Fibroblast of lung (primary cell): Measurements from ENCODE around the gene PCDH9. TPM values are rescaled to one million over a fixed set of nuclear protein-coding genes. Genes with fewer than 3 reads are reported as not detected.

Experiments used
- DNase-seq, 2 donors: peaks; one replicate each; pipeline versions ENCODE4 v3.0.0 to v3.0.0-alpha.2; 2010; ENCODE audit warnings: low read depth in 2 of 2
- H2AFZ ChIP-seq: 2 replicates; pipeline ENCODE4 v1.5.1; 2012; ENCODE audit warnings: low read length, control low read depth, inconsistent platforms
- H3K27ac ChIP-seq: 2 replicates; pipeline ENCODE4 v1.5.1; 2011; ENCODE audit warnings: low read length, control low read depth; ENCODE audit not compliant: insufficient read depth
- H3K27me3 ChIP-seq: 2 replicates; pipeline ENCODE4 v1.5.1; 2011; ENCODE audit warnings: mild to moderate bottlenecking, low read length; ENCODE audit not compliant: control insufficient read depth, insufficient read depth
- H3K36me3 ChIP-seq: 2 replicates; pipeline ENCODE4 v1.5.1; 2011; ENCODE audit warnings: low read length; ENCODE audit not compliant: control insufficient read depth, insufficient read depth
- H3K4me1 ChIP-seq: 2 replicates; pipeline ENCODE4 v1.5.1; 2011; ENCODE audit warnings: low read length; ENCODE audit not compliant: control insufficient read depth, insufficient read depth; ENCODE audit errors: extremely low read depth
- H3K4me2 ChIP-seq: 2 replicates; pipeline ENCODE4 v1.5.1; 2011; ENCODE audit warnings: low read length, control low read depth; ENCODE audit not compliant: insufficient read depth; ENCODE audit errors: extremely low read depth
- H3K4me3 ChIP-seq, 4 experiments: fragments of 200-600 bp in 1 of 4; sonication (generic) in 1 of 4; replicated peaks in 1 of 4; 2 replicates each; pipeline ENCODE4 v1.5.1; 2011 to 2016; ENCODE audit warnings: low read length in 4 of 4, low read depth in 3 of 4, mild to moderate bottlenecking in 3 of 4, control low read depth in 2 of 4, inconsistent platforms in 1 of 4, mixed read lengths in 1 of 4; ENCODE audit not compliant: insufficient read depth in 1 of 4; ENCODE audit errors: control extremely low read depth in 1 of 4
- H3K79me2 ChIP-seq: 2 replicates; pipeline ENCODE4 v1.5.1; 2012; ENCODE audit warnings: mild to moderate bottlenecking, low read length, inconsistent platforms; ENCODE audit not compliant: control insufficient read depth, insufficient read depth
- H3K9ac ChIP-seq: 2 replicates; pipeline ENCODE4 v1.5.1; 2011; ENCODE audit warnings: mild to moderate bottlenecking, low read length, control low read depth; ENCODE audit not compliant: insufficient read depth
- H3K9me3 ChIP-seq: 2 replicates; pipeline ENCODE4 v1.5.1; 2012; ENCODE audit warnings: low read depth, low read length; ENCODE audit not compliant: control insufficient read depth, insufficient read depth
- H4K20me1 ChIP-seq: 2 replicates; pipeline ENCODE4 v1.5.1; 2011; ENCODE audit warnings: low read length; ENCODE audit not compliant: control insufficient read depth, insufficient read depth; ENCODE audit errors: extremely low read depth
- CTCF ChIP-seq, 2 donors: IDR thresholded peaks in 1 of 2; conservative IDR thresholded peaks in 1 of 2; 1 replicate in 1 of 2; 2 replicates in 1 of 2; pipeline ENCODE4 v1.5.1; 2011 to 2012; ENCODE audit warnings: low read length in 2 of 2, control low read depth in 1 of 2, inconsistent platforms in 1 of 2, low read depth in 1 of 2, mild to moderate bottlenecking in 1 of 2
- EZH2 ChIP-seq: IDR thresholded peaks from 2 replicates; pipeline ENCODE4 v1.5.1; 2012; ENCODE audit warnings: low read length, control low read depth, mild to moderate bottlenecking; ENCODE audit errors: missing control alignments
- polyA plus RNA-seq, 2 donors: library from polyadenylated mRNA; depleted of rRNA in 1 of 2; stranded (reverse) in 1 of 2; unstranded in 1 of 2; fragments of >200 nt; gene quantifications; 2 replicates each; pipeline ENCODE4 v1.2.1, GENCODE V29; 2011 to 2012; ENCODE audit warnings: missing spikeins in 1 of 2
- total RNA-seq: library from RNA; depleted of rRNA; stranded (reverse); fragments of >200 nt; gene quantifications from 2 replicates; pipeline ENCODE4 v1.2.1, GENCODE V29; 2014

Gene PCDH9
- total and polyA plus RNA-seq, 2 donors (not counting 1 experiment from before 2014, with no cell fraction given) = 0.50 to 0.67 TPM

GRCh38 chr13:66967811-66968597 is 262.1 kb downstream of the PCDH9 start:
- H3K4me2 ChIP-seq = no peak overlapping the region
- no peaks in the 10 kb centered on the region for H4K20me1 ChIP-seq
- no peaks in the 10 kb centered on the region for H3K79me2 ChIP-seq
- H3K36me3 ChIP-seq = no peaks in the 10 kb centered on the region
- no peak overlapping the region for H3K27ac ChIP-seq
- no peak overlapping the region for H3K4me3 ChIP-seq
- no peaks in the 10 kb centered on the region for H3K4me1 ChIP-seq
- no peak overlapping the region for H3K9ac ChIP-seq
- TF ChIP-seq CTCF (conservative IDR thresholded peaks at IDR 0.05 in 1 of 2, IDR thresholded peaks at IDR 0.05 in 1 of 2; ENCODE audit: low read depth in 1 of 2, low read length in 2 of 2) (no peak), EZH2 (no peak)
- H2AFZ ChIP-seq = no peak overlapping the region
- DNase-seq = no peak
- no peaks in the 10 kb centered on the region for H3K9me3 ChIP-seq
- H3K27me3 ChIP-seq = no peaks in the 10 kb centered on the region

GRCh38 chr13:66965181-66965580 is 265.0 kb downstream of the PCDH9 start:
- DNase-seq = no peak
- no peaks in the 10 kb centered on the region for H3K36me3 ChIP-seq
- H2AFZ ChIP-seq = no peak overlapping the region
- H3K4me3 ChIP-seq = no peak overlapping the region
- TF ChIP-seq EZH2 (no peak), CTCF (conservative IDR thresholded peaks at IDR 0.05 in 1 of 2, IDR thresholded peaks at IDR 0.05 in 1 of 2; ENCODE audit: low read depth in 1 of 2, low read length in 2 of 2) (no peak)
- H3K4me1 ChIP-seq = no peaks in the 10 kb centered on the region
- H3K9me3 ChIP-seq = no peaks in the 10 kb centered on the region
- H3K79me2 ChIP-seq = no peaks in the 10 kb centered on the region
- no peaks in the 10 kb centered on the region for H4K20me1 ChIP-seq
- H3K4me2 ChIP-seq = no peak overlapping the region
- no peak overlapping the region for H3K9ac ChIP-seq
- no peaks in the 10 kb centered on the region for H3K27me3 ChIP-seq
- H3K27ac ChIP-seq = no peak overlapping the region

- H3K4me3 ChIP-seq = no peak overlapping the region
- H3K36me3 ChIP-seq = no peaks in the 10 kb centered on the region
- no peaks in the 10 kb centered on the region for H4K20me1 ChIP-seq
- no peak for DNase-seq
- H3K9ac ChIP-seq = no peak overlapping the region
- H3K27ac ChIP-seq = no peak overlapping the region
- TF ChIP-seq CTCF (conservative IDR thresholded peaks at IDR 0.05 in 1 of 2, IDR thresholded peaks at IDR 0.05 in 1 of 2; ENCODE audit: low read depth in 1 of 2, low read length in 2 of 2) = no peak
- TF ChIP-seq EZH2 = no peak
- H3K4me1 ChIP-seq = no peaks in the 10 kb centered on the region
- H3K4me2 ChIP-seq = no peak overlapping the region
- no peak overlapping the region for H2AFZ ChIP-seq
- no peaks in the 10 kb centered on the region for H3K27me3 ChIP-seq
- no peaks in the 10 kb centered on the region for H3K9me3 ChIP-seq
- no peaks in the 10 kb centered on the region for H3K79me2 ChIP-seq
These were observed 267.2 kb downstream of the PCDH9 start for GRCh38 chr13:66962953-66963352.
